OCI-LY7 (cell line): ENCODE data around the gene CYP2A6. TPM values are rescaled to one million over a fixed set of nuclear protein-coding genes. Genes with fewer than 3 reads are reported as not detected.
"Not testable (repeated sequence)": the region's sequence is repeated elsewhere in the genome, so short reads cannot be mapped to it uniquely, and the experiment has no call there.

ENCODE experiments used
- BruUV-seq: library from RNA; stranded (reverse); fragments of 400-500 nt; replicated peaks from 2 replicates; lab custom pipeline; 2021; lab: Mats Ljungman, UMichigan
- CTCF ChIA-PET: fragments of 300-600 bp; sonication (Branson Sonifier 250); formaldehyde crosslinking; loops from one replicate; lab custom pipeline; 2022; ENCODE audit warnings: antibody characterized with exemption; ENCODE audit not compliant: unreplicated experiment; lab: Charles Lee
- POLR2A ChIA-PET: fragments of 300-600 bp; sonication (Branson Sonifier 250); formaldehyde crosslinking; loops from one replicate; lab custom pipeline; 2022; ENCODE audit warnings: antibody characterized with exemption; lab: Charles Lee
- DNase-seq: peaks from one replicate; pipeline ENCODE4 v3.0.0-alpha.2; 2015; ENCODE audit warnings: low spot score
- H2AFZ ChIP-seq: fragments of 200-600 bp; sonication (generic), shearing (Covaris generic); 2 replicates; pipeline ENCODE4 v1.6.1; 2014; ENCODE audit warnings: mild to moderate bottlenecking, antibody characterized with exemption, low read length, moderate library complexity
- H3K27ac ChIP-seq: fragments of 200-600 bp; sonication (generic); 2 replicates; pipeline ENCODE4 v1.5.1; 2014; ENCODE audit warnings: mixed run types, low read depth, mild to moderate bottlenecking, moderate library complexity, low read length, inconsistent platforms; ENCODE audit not compliant: poor library complexity, severe bottlenecking
- H3K36me3 ChIP-seq: fragments of 200-600 bp; sonication (generic); 2 replicates; pipeline ENCODE4 v1.6.1; 2014; ENCODE audit warnings: mild to moderate bottlenecking, antibody characterized with exemption, low read length, moderate library complexity, mixed read lengths; ENCODE audit not compliant: insufficient read depth
- H3K4me1 ChIP-seq: fragments of 200-600 bp; sonication (generic); 2 replicates; pipeline ENCODE4 v1.5.1; 2014; ENCODE audit warnings: mild to moderate bottlenecking, low read length; ENCODE audit not compliant: insufficient read depth, poor library complexity, severe bottlenecking
- H3K4me2 ChIP-seq: fragments of 200-600 bp; sonication (generic); 2 replicates; pipeline ENCODE4 v1.6.1; 2014; ENCODE audit warnings: mild to moderate bottlenecking, low read length
- H3K4me3 ChIP-seq: fragments of 200-600 bp; sonication (generic); 2 replicates; pipeline ENCODE4 v1.5.1; 2014; ENCODE audit warnings: mild to moderate bottlenecking, low read depth, low read length; ENCODE audit not compliant: poor library complexity, severe bottlenecking
- H3K79me2 ChIP-seq: fragments of 200-600 bp; sonication (generic); 2 replicates; pipeline ENCODE4 v1.6.1; 2016; ENCODE audit warnings: low read depth, mild to moderate bottlenecking, low read length, moderate library complexity, mixed read lengths; ENCODE audit not compliant: insufficient read depth
- H3K9me2 ChIP-seq: fragments of 200-600 bp; sonication (generic); 2 replicates; pipeline ENCODE4 v1.6.1; 2016; ENCODE audit warnings: mild to moderate bottlenecking, low read length, mixed read lengths; ENCODE audit not compliant: insufficient read depth
- H3K9me3 ChIP-seq: fragments of 200-600 bp; sonication (generic); 2 replicates; pipeline ENCODE4 v1.6.1; 2014; ENCODE audit warnings: mild to moderate bottlenecking, mixed run types, low read length, mixed read lengths
- H4K20me1 ChIP-seq: fragments of 200-600 bp; sonication (generic); 2 replicates; pipeline ENCODE4 v1.6.1; 2014; ENCODE audit warnings: mild to moderate bottlenecking, antibody characterized with exemption, low read length, moderate library complexity, mixed read lengths; ENCODE audit not compliant: insufficient read depth
- CTCF ChIP-seq: fragments of 200-600 bp; sonication (generic); conservative IDR thresholded peaks from 2 replicates; pipeline ENCODE4 v1.5.1; 2014; ENCODE audit warnings: mild to moderate bottlenecking, antibody characterized with exemption, low read length, moderate library complexity, mixed read lengths
- EZH2phosphoT487 ChIP-seq: fragments of 200-600 bp; sonication (generic); IDR thresholded peaks from 2 replicates; pipeline ENCODE4 v1.6.1; 2018; ENCODE audit warnings: low read depth, borderline replicate concordance, mild to moderate bottlenecking, mixed run types, antibody characterized with exemption, low read length, moderate library complexity, mixed read lengths
- intact Hi-C: fragments of 100-400 bp; cut with micrococcal nuclease; formaldehyde crosslinking; loops from one replicate; pipeline ENCODE4 v1.10.0; 2022; ENCODE audit not compliant: unreplicated experiment
- total RNA-seq, 2 experiments: library from RNA; depleted of rRNA in 1 of 2; stranded (reverse); fragments of >200 nt in 1 of 2; shearing (Covaris generic) in 1 of 2; gene quantifications; 2 replicates each; pipeline ENCODE4 v1.2.3, GENCODE V29; 2014 to 2022

The CYP2A6 gene
- total RNA-seq, 2 experiments from 2014 or later = not detected

GRCh38 chr19:40827386-40828247 is 22.6 kb downstream of the CYP2A6 start:
- Histone ChIP-seq H3K9me3 (no peaks in the 10 kb centered on the region), H3K27ac (no peak overlapping the region), H3K9me2 (no peaks in the 10 kb centered on the region), H2AFZ (no peak overlapping the region), H3K4me3 (no peak overlapping the region), H3K4me1 (peaks cover 5% of the 10 kb centered on the region), H3K4me2 (no peak overlapping the region), H4K20me1 (no peaks in the 10 kb centered on the region), H3K79me2 (no peaks in the 10 kb centered on the region), H3K36me3 (no peaks in the 10 kb centered on the region)
- intact Hi-C loops = no loop called here
- TF ChIP-seq EZH2phosphoT487 = no peak
- no peak for TF ChIP-seq CTCF
- POLR2A ChIA-PET = no interaction called here
- DNase-seq = no peak
- no TSS peak for BruUV-seq
- CTCF ChIA-PET = no interaction called here

GRCh38 chr19:40826699-40827385 is 23.4 kb downstream of the CYP2A6 start:
- DNase-seq, H2AFZ ChIP-seq, H3K4me3 ChIP-seq, H3K4me1 ChIP-seq, intact Hi-C loops, H3K79me2 ChIP-seq, H4K20me1 ChIP-seq, H3K36me3 ChIP-seq, H3K4me2 ChIP-seq, POLR2A ChIA-PET, H3K9me2 ChIP-seq, CTCF ChIA-PET, H3K27ac ChIP-seq, H3K9me3 ChIP-seq: not testable (repeated sequence)
- TSS peak; percentile 41 for BruUV-seq

- DNase-seq, H3K79me2 ChIP-seq, intact Hi-C loops, H3K9me2 ChIP-seq, H3K9me3 ChIP-seq, CTCF ChIA-PET, H3K27ac ChIP-seq, H2AFZ ChIP-seq, POLR2A ChIA-PET, H4K20me1 ChIP-seq, H3K4me3 ChIP-seq, BruUV-seq, H3K4me2 ChIP-seq, H3K4me1 ChIP-seq, H3K36me3 ChIP-seq: not testable (repeated sequence)
Measured at GRCh38 chr19:40826312-40826698, 23.9 kb downstream of the CYP2A6 start.

- H3K27ac ChIP-seq, H3K9me3 ChIP-seq, H4K20me1 ChIP-seq, H3K4me2 ChIP-seq, H3K4me1 ChIP-seq, BruUV-seq, H3K9me2 ChIP-seq, H2AFZ ChIP-seq, POLR2A ChIA-PET, intact Hi-C loops, H3K36me3 ChIP-seq, DNase-seq, H3K4me3 ChIP-seq, H3K79me2 ChIP-seq, CTCF ChIA-PET: not testable (repeated sequence)
Measured at GRCh38 chr19:40825460-40826095, 24.7 kb downstream of the CYP2A6 start.

- H3K9me3 ChIP-seq, H3K79me2 ChIP-seq, CTCF ChIA-PET, BruUV-seq, H3K4me2 ChIP-seq, H3K4me3 ChIP-seq, DNase-seq, H4K20me1 ChIP-seq, H3K4me1 ChIP-seq, H2AFZ ChIP-seq, POLR2A ChIA-PET, H3K36me3 ChIP-seq, H3K27ac ChIP-seq, intact Hi-C loops, H3K9me2 ChIP-seq: not testable (repeated sequence)
Measured at GRCh38 chr19:40824916-40825315, 25.3 kb downstream of the CYP2A6 start.
